Measurements from ENCODE around the gene RBM20.

Gene RBM20

DNA sequence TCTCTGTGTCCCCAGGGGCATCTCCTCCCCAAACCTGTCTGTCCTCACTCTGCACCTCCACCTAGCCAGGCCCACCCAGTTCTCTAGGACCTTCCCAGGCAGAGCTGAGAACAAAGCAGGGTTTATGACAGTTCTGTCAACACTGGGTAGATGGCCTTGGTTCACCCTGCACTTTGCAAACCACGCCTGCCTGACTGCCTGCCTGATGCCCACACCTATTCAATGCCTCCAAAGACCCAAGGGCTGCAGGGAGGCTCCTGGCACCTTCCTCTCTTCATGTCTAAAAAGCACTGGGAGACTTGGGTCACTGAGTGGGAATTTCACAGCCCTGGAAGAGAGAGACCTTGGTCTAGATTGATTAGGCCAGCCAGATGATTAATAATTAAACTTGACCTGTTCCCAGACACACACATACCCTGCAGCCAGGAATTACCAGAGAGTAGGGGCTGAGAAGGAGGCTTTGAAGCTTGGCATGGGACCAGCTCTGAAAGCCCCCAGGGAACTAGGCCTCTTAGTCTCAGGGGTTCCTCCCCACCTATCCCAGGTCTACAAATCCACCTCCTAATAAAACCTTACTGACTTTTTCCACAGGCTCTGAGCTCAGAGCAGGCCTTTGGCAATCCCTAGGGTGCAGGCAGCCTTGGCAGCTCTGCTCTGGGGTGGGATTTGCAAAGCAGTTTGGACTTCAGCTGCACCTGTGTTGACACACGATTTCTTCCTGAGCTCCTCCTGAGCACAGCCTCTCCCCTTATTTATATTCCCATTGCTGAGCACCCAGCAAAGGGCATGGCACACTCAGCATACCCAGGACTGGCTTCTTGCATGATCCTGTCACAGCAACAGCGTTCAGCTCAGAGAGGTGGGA lies 201.9 kb downstream of the RBM20 start:
- no peak for DNase-seq
- Mint-ChIP-seq H3K27ac (no peak overlapping the region), H3K4me1 (peaks cover 69% of the 10 kb centered on the region), H3K9me3 (no peaks in the 10 kb centered on the region), H3K4me3 (no peak overlapping the region), H3K36me3 (ENCODE audit: low read depth) (no peaks in the 10 kb centered on the region), H3K27me3 (no peaks in the 10 kb centered on the region)
- ATAC-seq: no peak

DNA sequence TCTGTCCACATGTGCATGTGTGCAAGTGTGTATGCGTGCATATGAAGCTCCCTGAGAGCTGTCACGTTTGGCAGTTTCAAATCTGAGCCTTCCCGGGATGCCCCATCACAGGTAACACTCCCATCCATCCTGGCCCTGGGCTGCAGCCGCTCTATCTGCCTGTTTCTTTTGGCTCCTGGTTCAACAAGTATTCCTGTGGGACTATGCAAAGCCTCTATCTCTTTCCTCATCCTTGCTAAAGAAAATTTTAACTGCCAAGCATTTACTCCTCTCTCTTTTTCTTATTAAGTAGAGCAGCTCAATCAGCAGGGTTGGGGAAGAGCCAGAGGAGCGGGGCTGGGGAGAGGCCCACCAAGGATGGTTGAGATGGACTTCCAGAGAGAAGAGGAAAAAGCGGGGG lies 203.2 kb downstream of the RBM20 start:
- Mint-ChIP-seq H3K9me3 (no peaks in the 10 kb centered on the region), H3K36me3 (ENCODE audit: low read depth) (no peaks in the 10 kb centered on the region), H3K4me3 (no peak overlapping the region), H3K27me3 (no peaks in the 10 kb centered on the region), H3K4me1 (peaks cover 66% of the 10 kb centered on the region), H3K27ac (no peak overlapping the region)
- DNase-seq (no peak), ATAC-seq (no peak)

DNA sequence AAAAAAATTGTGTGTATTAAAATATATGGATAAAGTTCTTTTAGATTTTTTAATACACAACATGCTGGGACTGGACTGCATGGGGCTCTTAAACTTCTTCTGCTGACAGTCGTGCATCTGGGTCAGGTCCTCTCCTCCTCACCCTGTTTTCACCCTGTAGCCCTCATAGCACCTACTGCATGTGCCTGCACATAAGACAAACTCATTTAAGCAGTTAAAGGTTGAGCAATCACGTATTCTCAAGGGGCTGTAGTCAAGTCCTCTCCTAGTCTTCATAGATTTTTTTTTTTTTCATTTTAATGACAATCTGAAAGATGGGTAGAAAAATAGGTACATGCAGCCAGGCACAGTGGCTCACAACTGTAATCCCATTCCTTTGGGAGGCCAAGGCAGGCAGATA lies 204.0 kb downstream of the RBM20 start:
- H3K27ac Mint-ChIP-seq: no peak overlapping the region
- H3K27me3 Mint-ChIP-seq: no peaks in the 10 kb centered on the region
- no peaks in the 10 kb centered on the region for H3K9me3 Mint-ChIP-seq
- no peaks in the 10 kb centered on the region for H3K36me3 Mint-ChIP-seq (ENCODE audit: low read depth)
- H3K4me1 Mint-ChIP-seq: peaks cover 66% of the 10 kb centered on the region
- ATAC-seq: no peak
- no peak for DNase-seq
- no peak overlapping the region for H3K4me3 Mint-ChIP-seq

DNA sequence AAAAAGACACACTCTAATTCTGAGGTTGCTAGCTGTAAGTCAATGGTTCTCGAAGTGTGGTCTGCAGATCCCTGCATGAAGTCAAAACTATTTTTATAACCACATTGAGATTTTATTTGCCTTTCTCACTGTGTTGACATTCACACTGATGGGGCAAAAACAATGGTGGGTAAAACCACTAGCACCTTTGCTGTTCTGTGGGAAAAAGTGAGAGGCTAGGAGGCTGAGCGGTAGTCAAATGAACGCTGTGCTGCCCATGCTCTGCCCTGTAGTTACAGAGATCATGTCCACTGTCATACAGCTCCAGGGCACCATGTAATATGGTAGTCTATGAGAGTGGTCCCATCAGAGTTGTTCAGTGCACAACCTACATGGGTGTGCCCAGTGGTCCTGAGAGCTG lies 206.0 kb downstream of the RBM20 start:
- Mint-ChIP-seq H3K36me3 (ENCODE audit: low read depth) (no peaks in the 10 kb centered on the region), H3K4me1 (peaks cover 66% of the 10 kb centered on the region), H3K9me3 (peaks cover 2% of the 10 kb centered on the region), H3K27ac (peak overlapping the region; percentile 40), H3K27me3 (no peaks in the 10 kb centered on the region), H3K4me3 (peak overlapping the region; percentile 18)
- no peak for DNase-seq
- ATAC-seq: peak; percentile 70

DNA sequence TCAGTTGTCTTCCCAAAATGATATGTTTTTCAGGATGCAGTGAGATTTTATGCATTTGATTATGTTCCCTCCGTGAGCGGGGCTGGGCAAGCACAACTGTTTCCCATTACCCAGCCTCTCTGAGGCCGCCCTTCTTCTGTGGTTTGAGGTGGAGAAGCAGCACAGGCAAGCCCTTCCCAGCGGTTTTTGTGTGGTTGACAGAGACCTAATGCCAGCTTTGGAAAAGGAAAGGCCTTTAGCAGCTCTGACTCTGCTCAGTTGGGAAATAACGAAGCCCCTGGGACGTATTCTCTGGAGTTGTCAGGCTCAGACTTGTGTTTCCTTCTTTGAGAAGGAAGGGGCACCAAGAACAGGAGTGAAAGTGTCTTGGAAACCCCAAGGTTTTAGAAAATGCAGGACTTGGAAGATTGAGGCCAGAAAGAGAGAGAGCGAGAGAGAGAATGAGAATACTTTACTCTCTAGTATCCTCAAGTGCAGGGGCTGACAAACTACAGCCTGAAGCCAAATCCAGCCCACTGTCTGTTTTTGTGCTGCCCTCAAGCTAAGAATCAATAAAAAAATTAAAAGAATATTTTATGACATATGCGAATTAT lies 207.0 kb downstream of the RBM20 start:
- Mint-ChIP-seq H3K36me3 (ENCODE audit: low read depth) (no peaks in the 10 kb centered on the region), H3K4me1 (peaks cover 70% of the 10 kb centered on the region), H3K27me3 (no peaks in the 10 kb centered on the region), H3K4me3 (peak overlapping the region; percentile 10), H3K27ac (peak overlapping the region; percentile 71), H3K9me3 (peaks cover 5% of the 10 kb centered on the region)
- ATAC-seq: no peak
- no peak for DNase-seq

DNA sequence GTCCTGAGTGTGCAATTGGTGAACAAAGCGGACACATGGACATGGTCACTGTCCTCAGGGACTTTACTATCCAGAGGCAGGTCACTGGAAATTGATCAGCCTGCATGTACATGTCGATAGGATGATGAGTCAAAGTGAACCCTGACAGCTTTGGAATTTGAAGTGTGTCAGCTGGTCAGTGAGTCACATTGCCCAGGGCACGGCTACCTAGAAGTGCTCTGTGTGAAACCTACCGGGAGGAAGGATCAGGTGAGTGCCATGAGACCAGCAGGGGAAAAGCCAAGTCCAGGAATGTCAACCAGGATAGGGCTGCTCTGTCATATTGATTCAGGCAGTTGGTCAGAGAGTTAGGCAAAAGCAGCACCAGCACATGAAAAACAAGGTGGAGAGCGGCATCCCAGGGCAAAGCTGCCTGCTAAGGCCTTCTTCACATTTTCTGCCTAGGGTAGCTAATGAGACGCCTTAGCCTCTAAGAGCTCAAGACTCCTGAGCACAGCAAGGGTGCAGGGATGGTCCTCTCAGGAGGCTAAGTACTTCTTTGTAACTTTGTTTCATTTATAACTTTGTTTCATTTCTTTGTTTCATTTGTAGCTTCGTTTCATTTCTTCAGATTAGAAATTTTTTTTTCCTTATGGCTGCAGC lies 208.2 kb downstream of the RBM20 start:
- DNase-seq (peak; percentile 48), ATAC-seq (peak; percentile 83)
- Mint-ChIP-seq H3K27ac (peak overlapping the region; percentile 76), H3K4me1 (peaks cover 72% of the 10 kb centered on the region), H3K27me3 (no peaks in the 10 kb centered on the region), H3K4me3 (peak overlapping the region; percentile 60), H3K9me3 (peaks cover 5% of the 10 kb centered on the region), H3K36me3 (ENCODE audit: low read depth) (peaks cover 2% of the 10 kb centered on the region)

DNA sequence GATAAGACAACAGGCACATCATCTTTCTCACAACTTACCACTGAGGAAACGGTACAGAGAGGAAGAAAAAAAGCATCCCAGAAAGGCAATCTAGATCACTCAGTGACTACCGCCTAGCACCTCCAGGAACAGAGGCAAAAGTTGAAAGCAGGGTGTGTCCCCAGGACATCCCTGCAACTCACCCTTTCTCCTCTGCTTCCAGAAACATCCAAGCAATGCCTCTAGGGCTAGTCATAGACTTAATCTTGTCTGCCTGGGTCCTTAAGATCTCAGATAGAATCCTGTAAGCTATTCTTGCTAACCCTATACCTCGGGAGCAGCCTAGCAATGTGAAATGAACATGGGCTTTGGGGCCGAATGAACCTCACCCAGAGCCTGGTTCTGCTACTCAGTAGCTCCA lies 208.8 kb downstream of the RBM20 start:
- H3K27ac Mint-ChIP-seq: peak overlapping the region; percentile 76
- DNase-seq (no peak), ATAC-seq (no peak)
- H3K36me3 Mint-ChIP-seq (ENCODE audit: low read depth): peaks cover 2% of the 10 kb centered on the region
- peaks cover 75% of the 10 kb centered on the region for H3K4me1 Mint-ChIP-seq
- peak overlapping the region; percentile 60 for H3K4me3 Mint-ChIP-seq
- H3K27me3 Mint-ChIP-seq: no peaks in the 10 kb centered on the region
- H3K9me3 Mint-ChIP-seq: peaks cover 5% of the 10 kb centered on the region

DNA sequence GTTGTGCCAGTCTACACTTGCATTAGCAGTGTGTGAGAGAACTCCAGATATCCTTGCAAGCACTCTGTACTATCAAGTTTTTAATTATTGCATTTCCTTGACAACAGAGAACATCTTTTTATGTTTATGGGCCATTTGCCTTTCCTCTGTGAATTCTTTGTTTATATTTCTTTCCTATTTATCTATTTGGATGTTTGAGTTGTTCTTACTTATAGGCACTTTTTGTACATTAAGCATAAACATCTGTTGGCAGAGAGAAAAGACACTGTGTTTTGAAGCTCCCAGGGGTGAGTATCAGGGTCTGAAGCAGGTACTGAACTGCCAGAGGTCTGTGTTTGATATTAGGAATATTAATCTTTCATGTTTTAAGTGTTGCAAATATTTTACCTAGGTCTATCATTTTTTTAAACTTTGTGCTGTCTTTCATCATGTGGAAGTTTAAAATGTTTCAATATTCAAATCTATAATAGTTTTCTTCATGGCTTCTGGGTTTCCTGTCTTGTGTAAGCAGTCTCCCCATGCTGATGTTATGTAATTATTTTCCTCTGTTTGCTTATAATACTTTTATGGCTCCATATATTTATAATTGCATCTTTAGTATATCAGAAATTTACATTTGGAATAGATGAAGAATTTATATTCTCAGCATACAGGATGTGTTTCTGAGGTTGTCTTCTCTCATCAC lies 209.9 kb downstream of the RBM20 start:
- H3K27ac Mint-ChIP-seq: no peak overlapping the region
- H3K4me3 Mint-ChIP-seq: no peak overlapping the region
- no peak for ATAC-seq
- peaks cover 78% of the 10 kb centered on the region for H3K4me1 Mint-ChIP-seq
- peaks cover 2% of the 10 kb centered on the region for H3K36me3 Mint-ChIP-seq (ENCODE audit: low read depth)
- no peak for DNase-seq
- peaks cover 5% of the 10 kb centered on the region for H3K9me3 Mint-ChIP-seq
- H3K27me3 Mint-ChIP-seq: no peaks in the 10 kb centered on the region

DNA sequence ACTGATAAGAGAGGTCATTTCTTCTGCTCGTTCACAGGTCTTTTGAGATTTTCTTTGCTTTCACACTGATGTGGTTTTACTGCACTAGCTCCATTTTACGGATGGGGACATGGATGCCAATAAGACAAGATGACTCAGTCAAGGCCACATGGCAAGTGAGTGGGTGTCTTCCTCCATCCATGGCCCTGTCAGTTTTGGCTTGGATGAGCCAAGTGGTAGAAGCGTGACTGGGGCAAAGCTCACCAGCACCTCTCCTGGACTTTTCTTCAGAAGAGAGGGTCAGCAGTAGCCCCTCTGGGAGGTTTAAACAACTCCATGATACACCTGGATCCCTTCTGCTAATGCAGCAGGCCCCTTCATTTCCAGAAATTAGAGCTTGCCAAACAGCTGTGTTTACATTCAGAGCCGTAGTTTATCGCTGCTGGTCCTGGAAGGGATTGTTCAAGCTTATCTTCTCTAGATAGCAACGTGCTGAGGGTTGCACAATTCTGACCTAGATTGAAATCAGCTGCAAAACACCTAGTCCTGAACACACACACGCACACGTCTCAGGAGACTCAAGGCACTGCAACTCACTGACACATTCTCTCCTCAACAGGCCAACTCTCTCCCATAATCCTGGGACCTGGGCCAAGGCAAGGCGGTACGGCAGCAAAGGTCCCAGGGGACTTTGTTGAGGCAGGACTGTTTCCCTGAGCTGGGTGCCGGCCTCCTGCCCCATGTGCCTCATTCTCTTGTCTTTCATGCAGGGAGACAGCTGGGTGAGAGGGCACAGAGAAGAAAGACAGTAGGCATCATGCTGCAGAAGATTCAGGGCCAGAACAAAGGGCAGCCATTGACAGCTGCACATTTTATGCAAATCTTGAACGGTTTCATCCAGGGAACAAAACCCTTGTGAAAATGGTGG lies 213.4 kb downstream of the RBM20 start:
- peak; percentile 27 for ATAC-seq
- peaks cover 2% of the 10 kb centered on the region for H3K36me3 Mint-ChIP-seq (ENCODE audit: low read depth)
- H3K4me1 Mint-ChIP-seq: peaks cover 82% of the 10 kb centered on the region
- peak overlapping the region; percentile 39 for H3K27ac Mint-ChIP-seq
- H3K4me3 Mint-ChIP-seq: no peak overlapping the region
- no peaks in the 10 kb centered on the region for H3K27me3 Mint-ChIP-seq
- peaks cover 5% of the 10 kb centered on the region for H3K9me3 Mint-ChIP-seq
- no peak for DNase-seq

DNA sequence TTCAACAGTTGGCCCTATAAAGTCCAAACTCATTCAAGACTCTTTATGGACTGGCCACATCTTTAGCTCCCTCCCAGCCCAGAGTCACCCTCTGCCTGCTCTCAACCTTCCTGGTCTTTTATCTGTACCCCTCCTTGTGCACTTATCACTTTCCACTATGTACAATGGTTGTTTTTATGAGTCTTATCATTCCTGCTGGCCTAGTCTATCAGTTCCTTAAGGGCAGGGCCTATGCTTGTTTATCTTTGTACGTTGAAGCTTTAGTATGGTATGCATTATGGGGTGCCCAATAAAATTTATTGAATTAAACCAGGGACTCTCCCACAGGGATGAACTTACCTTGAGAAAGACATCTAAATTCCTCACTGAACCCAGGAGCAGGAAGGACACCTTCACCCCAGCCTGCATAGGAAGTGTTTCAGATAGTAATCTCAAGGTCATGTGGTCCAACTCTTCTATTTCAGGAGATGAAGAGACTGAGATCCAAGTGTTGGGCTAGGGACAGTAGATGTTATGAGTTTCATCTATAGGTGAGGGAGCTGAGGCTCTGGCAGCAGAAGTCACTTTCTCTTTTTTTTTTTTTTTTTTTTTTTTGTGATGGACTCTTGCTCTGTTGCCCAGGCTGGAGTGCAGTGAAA lies 214.3 kb downstream of the RBM20 start:
- peak overlapping the region; percentile 61 for H3K27ac Mint-ChIP-seq
- H3K36me3 Mint-ChIP-seq (ENCODE audit: low read depth): peaks cover 2% of the 10 kb centered on the region
- H3K9me3 Mint-ChIP-seq: peaks cover 5% of the 10 kb centered on the region
- H3K4me1 Mint-ChIP-seq: peaks cover 82% of the 10 kb centered on the region
- no peak overlapping the region for H3K4me3 Mint-ChIP-seq
- no peaks in the 10 kb centered on the region for H3K27me3 Mint-ChIP-seq
- no peak for DNase-seq
- ATAC-seq: no peak

DNA sequence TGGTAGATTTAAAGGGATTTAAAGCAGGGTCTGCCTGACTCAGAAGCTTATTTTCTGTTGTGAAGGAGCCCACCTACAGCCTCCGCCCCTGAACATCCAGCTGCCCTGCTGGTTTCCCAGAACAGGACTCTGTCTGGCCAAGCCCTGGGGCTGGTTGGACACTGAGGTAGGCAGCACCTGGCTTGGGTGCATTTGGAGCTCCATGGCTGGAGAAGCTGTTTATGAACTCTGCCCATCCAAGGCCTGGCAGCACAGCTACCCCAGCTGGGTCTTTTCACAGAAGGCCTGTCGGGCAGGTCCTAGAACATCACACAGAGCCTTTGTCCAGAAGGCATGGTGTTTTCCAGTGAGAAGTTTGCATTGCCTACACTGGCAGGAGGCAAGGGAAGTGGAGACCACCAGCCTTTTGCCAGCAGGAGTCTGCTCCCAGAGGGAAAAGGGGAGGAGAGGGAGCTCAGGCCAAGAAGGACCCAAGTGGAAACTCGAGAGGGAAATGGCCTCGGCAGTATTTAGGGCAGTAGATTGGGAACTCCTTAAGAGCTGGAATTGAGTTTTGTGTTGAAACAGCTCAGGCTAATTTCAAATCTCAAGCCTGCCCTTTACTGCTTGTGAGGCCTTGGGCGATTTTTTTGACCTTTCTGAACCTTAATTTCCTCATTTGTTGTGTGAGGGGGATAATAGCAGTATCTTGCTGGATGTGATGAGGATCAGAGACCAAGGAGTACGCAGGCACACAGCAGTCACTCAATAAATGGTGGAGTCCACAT lies 215.3 kb downstream of the RBM20 start:
- peak overlapping the region; percentile 92 for H3K27ac Mint-ChIP-seq
- peaks cover 5% of the 10 kb centered on the region for H3K9me3 Mint-ChIP-seq
- no peaks in the 10 kb centered on the region for H3K27me3 Mint-ChIP-seq
- peaks cover 2% of the 10 kb centered on the region for H3K36me3 Mint-ChIP-seq (ENCODE audit: low read depth)
- peaks cover 82% of the 10 kb centered on the region for H3K4me1 Mint-ChIP-seq
- no peak for DNase-seq
- H3K4me3 Mint-ChIP-seq: no peak overlapping the region
- ATAC-seq: no peak

DNA sequence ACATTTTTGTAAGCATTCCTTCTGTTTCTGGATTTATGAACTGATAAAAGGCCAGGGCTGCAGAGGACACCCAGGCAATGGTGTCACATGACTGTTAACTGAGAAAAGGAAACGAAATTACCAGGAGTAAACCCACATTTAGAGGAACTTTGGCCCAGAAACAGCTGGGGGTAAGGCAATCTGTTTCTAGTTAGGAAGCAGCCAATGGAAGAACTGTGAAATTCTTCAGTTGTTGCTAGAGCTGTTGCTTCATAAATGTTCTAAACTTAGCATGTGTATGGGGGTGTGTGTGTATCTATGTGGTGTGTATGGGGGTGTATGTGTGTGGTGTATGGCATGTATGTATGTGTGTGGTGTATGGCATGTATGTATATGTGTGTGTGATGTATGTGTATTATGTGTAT lies 215.8 kb downstream of the RBM20 start:
- no peak overlapping the region for H3K4me3 Mint-ChIP-seq
- H3K27ac Mint-ChIP-seq: peak overlapping the region; percentile 92
- peaks cover 4% of the 10 kb centered on the region for H3K9me3 Mint-ChIP-seq
- ATAC-seq: no peak
- peaks cover 2% of the 10 kb centered on the region for H3K36me3 Mint-ChIP-seq (ENCODE audit: low read depth)
- no peak for DNase-seq
- peaks cover 84% of the 10 kb centered on the region for H3K4me1 Mint-ChIP-seq
- H3K27me3 Mint-ChIP-seq: no peaks in the 10 kb centered on the region
